Adrenal gland (tissue), 5 donors: Measurements from ENCODE around the gene ETV3.

Experiments used
- CTCF ChIP-seq, 6 experiments: fragments of 450-650 bp in 4 of 6; fragments of 200-600 bp in 2 of 6; sonication (generic) in 1 of 6; IDR thresholded peaks; 1 replicate in 5 of 6; 2 replicates in 1 of 6; pipeline versions ENCODE4 v1.5.1 to v1.8.0; 2016 to 2021; ENCODE audit warnings: antibody characterized with exemption in 6 of 6, mild to moderate bottlenecking in 2 of 6, moderate library complexity in 1 of 6
- POLR2A ChIP-seq, 2 donors: fragments of 450-650 bp; IDR thresholded peaks; one replicate each; pipeline ENCODE4 v1.6.1; 2017; ENCODE audit warnings: antibody characterized with exemption in 2 of 2, mild to moderate bottlenecking in 2 of 2, moderate library complexity in 1 of 2
- donor health status: DM: no; HTN: no; CAD: no.

- TF ChIP-seq CTCF (IDR thresholded peaks at IDR 0.05): no peak
- TF ChIP-seq POLR2A (IDR thresholded peaks at IDR 0.05): no peak
Observed at GRCh38 chr1:157085421-157085820, 52.8 kb downstream of the ETV3 start.
